GM12878 (cell line): ENCODE measurements around the gene FBXW7. TPM values are rescaled to one million over a fixed set of nuclear protein-coding genes. Genes with fewer than 3 reads are reported as not detected.

Source experiments
- BCL3 ChIP-seq: IDR thresholded peaks from 2 replicates; pipeline ENCODE4 v1.6.1; 2011; ENCODE audit warnings: borderline replicate concordance, low read depth, mild to moderate bottlenecking, moderate library complexity, low read length; ENCODE audit not compliant: insufficient read depth, poor library complexity, severe bottlenecking
- LARP7 ChIP-seq: fragments of 450-650 bp; IDR thresholded peaks from 2 replicates; pipeline ENCODE4 v1.6.1; 2017; ENCODE audit warnings: mild to moderate bottlenecking
- PRDM15 ChIP-seq: fragments of 450-650 bp; formaldehyde crosslinking; IDR thresholded peaks from 2 replicates; pipeline ENCODE4 v1.4.0; 2020; ENCODE audit warnings: mild to moderate bottlenecking, moderate library complexity
- RELB ChIP-seq: fragments of 450-650 bp; IDR thresholded peaks from 2 replicates; pipeline ENCODE4 v1.6.1; 2017; ENCODE audit warnings: low read depth, mild to moderate bottlenecking, moderate library complexity
- ZNF274 ChIP-seq: IDR thresholded peaks from one replicate; pipeline ENCODE4 v1.8.0; 2011; ENCODE audit not compliant: insufficient read length, insufficient read depth
- ZNF592 ChIP-seq: fragments of 450-650 bp; IDR thresholded peaks from 2 replicates; pipeline ENCODE4 v1.6.1; 2017; ENCODE audit warnings: mild to moderate bottlenecking, moderate library complexity
- polyA plus RNA-seq, 11 experiments: library from polyadenylated mRNA; depleted of rRNA in 4 of 11; unstranded in 6 of 11; stranded (reverse) in 5 of 11; fragments of >200 nt; fragmentation: Nextera tagmentation in 4 of 11; fragmentation: Illumina TruSeq in 1 of 11; extraction: Ambion mirVana in 4 of 11; extraction: Trizol in 1 of 11; gene quantifications; 1 replicate in 1 of 11; 2 replicates in 10 of 11; pipeline versions ENCODE4 v1.2.1 to v1.2.3, GENCODE V29; 2011 to 2016; ENCODE audit warnings: inconsistent platforms in 2 of 11, missing spikeins in 2 of 11, low read depth in 1 of 11
- total RNA-seq, 4 experiments: library from RNA; depleted of rRNA in 3 of 4; stranded (reverse); fragments of >200 nt in 3 of 4; fragmentation: Illumina TruSeq in 1 of 4; extraction: Trizol in 1 of 4; gene quantifications; 2 replicates each; pipeline versions ENCODE4 v1.2.1 to v1.2.3, GENCODE V29; 2013 to 2021

The FBXW7 gene
- total and polyA plus RNA-seq, 10 of the 15 experiments (the other 5 are each of a cell fraction or from before 2014, with no cell fraction given): 35.8 to 118 (median 47.2) TPM

GRCh38 chr4:152281822-152282221 lies 254.1 kb downstream of the FBXW7 start (continued):
- no peak for TF ChIP-seq ZNF592
- no peak for TF ChIP-seq LARP7
- TF ChIP-seq ZNF274: no peak
- TF ChIP-seq BCL3: no peak
- no peak for TF ChIP-seq RELB
- no peak for TF ChIP-seq PRDM15 (CRISPR knock-in tag)
